LHCN-M2 (cell line): Measurements from ENCODE around the gene MAGI1. TPM values are rescaled to one million over a fixed set of nuclear protein-coding genes. Genes with fewer than 3 reads are reported as not detected.
"Not testable (repeated sequence)": the region's sequence is repeated elsewhere in the genome, so short reads cannot be mapped to it uniquely, and the experiment has no call there.

Experiments used
- DNase-seq: peaks from one replicate; pipeline ENCODE4 v3.0.0-alpha.2; 2012; ENCODE audit warnings: low read depth
- total RNA-seq: library from RNA; depleted of rRNA; stranded (reverse); fragments of >200 nt; gene quantifications from 2 replicates; pipeline ENCODE4 v1.2.3, GENCODE V29; 2014

MAGI1 gene
- total RNA-seq, 1 experiment from 2014 or later: 5.5 TPM

- DNase-seq: peak; percentile 7
Observed at GRCh38 chr3:65636326-65636725, 402.4 kb downstream of the MAGI1 start.

GRCh38 chr3:65635657-65636056, 403.1 kb downstream of the MAGI1 start:
- no peak for DNase-seq

- no peak for DNase-seq
Observed at GRCh38 chr3:65633018-65633638, 405.6 kb downstream of the MAGI1 start.

GRCh38 chr3:65632414-65632813, 406.3 kb downstream of the MAGI1 start:
- DNase-seq: no peak

GRCh38 chr3:65628978-65629377, 409.7 kb downstream of the MAGI1 start:
- DNase-seq: no peak

- DNase-seq: no peak
Observed at GRCh38 chr3:65627062-65627461, 411.7 kb downstream of the MAGI1 start.

GRCh38 chr3:65625305-65625704, 413.4 kb downstream of the MAGI1 start:
- peak; percentile 7 for DNase-seq

GRCh38 chr3:65623362-65623761, 415.4 kb downstream of the MAGI1 start:
- no peak for DNase-seq

- DNase-seq: no peak
Observed at GRCh38 chr3:65619888-65620287, 418.8 kb downstream of the MAGI1 start.

- peak; percentile 47 for DNase-seq
Observed at GRCh38 chr3:65619451-65619881, 419.3 kb downstream of the MAGI1 start.

- no peak for DNase-seq
Observed at GRCh38 chr3:65618599-65618998, 420.1 kb downstream of the MAGI1 start.

GRCh38 chr3:65617787-65618186, 420.9 kb downstream of the MAGI1 start:
- DNase-seq: no peak

- no peak for DNase-seq
Observed at GRCh38 chr3:65617209-65617608, 421.5 kb downstream of the MAGI1 start.

GRCh38 chr3:65616563-65616962, 422.2 kb downstream of the MAGI1 start:
- DNase-seq: no peak

- DNase-seq: no peak
Observed at GRCh38 chr3:65615329-65615728, 423.4 kb downstream of the MAGI1 start.

GRCh38 chr3:65614585-65614984, 424.1 kb downstream of the MAGI1 start:
- DNase-seq: no peak

- not testable (repeated sequence) for DNase-seq
Observed at GRCh38 chr3:65607965-65608460, 430.7 kb downstream of the MAGI1 start.

GRCh38 chr3:65607101-65607500, 431.6 kb downstream of the MAGI1 start:
- no peak for DNase-seq

- peak; percentile 33 for DNase-seq
Observed at GRCh38 chr3:65605876-65606432, 432.8 kb downstream of the MAGI1 start.

GRCh38 chr3:65604863-65605526, 433.7 kb downstream of the MAGI1 start:
- DNase-seq: peak; percentile 66

- DNase-seq: no peak
Observed at GRCh38 chr3:65603631-65604030, 435.1 kb downstream of the MAGI1 start.

GRCh38 chr3:65600888-65601287, 437.8 kb downstream of the MAGI1 start:
- no peak for DNase-seq

GRCh38 chr3:65597952-65598413, 440.7 kb downstream of the MAGI1 start:
- no peak for DNase-seq
